ENCODE data around the gene SOBP.
"Not testable (repeated sequence)": the region's sequence is repeated elsewhere in the genome, so short reads cannot be mapped to it uniquely, and the experiment has no call there.

Gene SOBP

DNA sequence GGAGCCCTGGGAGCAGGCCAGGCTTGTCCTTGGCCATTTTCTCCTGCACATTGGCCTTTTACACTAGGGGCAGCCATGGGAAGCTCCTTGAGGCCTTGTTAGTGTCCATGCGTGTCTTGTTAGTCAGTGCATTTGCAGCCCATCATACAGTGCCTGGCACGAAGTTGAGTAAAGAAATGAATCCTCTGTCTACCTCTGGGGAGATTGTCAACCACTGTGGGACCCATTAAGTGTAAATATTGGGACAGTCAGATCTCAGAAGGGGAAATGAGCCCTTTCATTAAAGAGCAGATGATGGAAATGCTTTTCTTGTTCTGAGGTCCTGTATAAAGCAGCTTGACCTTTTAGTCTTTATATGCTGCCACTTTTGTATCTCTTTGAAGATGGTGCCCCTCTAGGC is 33.9 kb downstream of the SOBP start:
- no peak for DNase-seq (ENCODE audit: low spot score)

DNA sequence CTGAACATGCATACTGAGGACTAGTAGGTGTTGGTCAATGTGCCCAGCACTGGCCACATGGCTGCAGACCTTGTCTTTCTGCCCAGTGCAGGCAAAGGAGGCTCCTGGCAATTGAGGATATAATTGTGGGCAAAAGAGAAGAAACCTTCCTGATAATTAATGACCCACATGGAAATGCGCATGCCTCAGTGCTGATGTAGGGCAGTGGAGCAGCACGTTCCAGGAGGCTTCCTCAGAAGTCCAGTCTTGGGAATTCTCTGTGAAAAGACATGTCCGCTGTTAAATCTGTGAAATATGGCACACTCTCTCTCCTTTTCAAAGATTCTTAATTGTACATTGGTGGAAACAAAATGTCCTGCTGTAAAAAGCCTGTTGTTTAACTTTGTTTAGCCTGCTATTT is 34.7 kb downstream of the SOBP start:
- DNase-seq (ENCODE audit: low spot score): no peak

DNA sequence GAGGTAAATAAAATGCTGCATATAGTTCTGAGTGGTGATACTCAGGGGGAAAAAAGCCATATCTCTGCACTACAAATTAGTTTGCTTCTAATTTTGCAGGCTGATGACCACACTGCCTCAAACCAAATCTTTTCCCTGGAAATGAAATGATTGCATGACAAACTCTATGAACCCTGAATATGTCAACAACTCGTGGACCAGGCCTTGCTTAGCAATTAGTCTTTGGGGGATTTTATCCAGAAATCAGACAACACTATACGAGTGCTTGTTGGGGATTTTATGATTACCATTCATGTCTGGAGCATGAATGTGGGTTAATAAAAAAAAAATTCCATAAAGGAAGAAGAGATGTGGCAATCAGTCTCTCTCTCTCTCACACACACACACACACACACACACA is 42.0 kb downstream of the SOBP start:
- DNase-seq (ENCODE audit: low spot score): no peak

DNA sequence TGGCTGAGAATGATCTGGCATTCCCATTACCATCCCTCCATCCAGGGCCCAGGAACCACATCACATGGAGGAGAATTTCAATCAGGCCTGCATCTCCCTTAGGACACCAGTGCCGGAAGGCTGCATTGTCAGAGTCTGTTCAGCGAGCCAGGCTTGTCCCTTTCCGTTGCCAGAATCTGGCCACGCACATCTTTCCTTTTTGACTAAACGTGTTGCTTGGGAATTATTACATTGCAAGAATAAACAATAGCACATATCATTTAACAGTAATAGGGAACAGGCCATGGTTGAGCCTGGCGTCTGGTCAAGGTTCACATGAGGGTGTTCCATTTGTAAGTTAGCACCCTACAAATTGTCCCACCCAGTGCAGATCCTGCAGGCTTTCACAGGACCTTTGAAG is 42.8 kb downstream of the SOBP start:
- no peak for DNase-seq (ENCODE audit: low spot score)

DNA sequence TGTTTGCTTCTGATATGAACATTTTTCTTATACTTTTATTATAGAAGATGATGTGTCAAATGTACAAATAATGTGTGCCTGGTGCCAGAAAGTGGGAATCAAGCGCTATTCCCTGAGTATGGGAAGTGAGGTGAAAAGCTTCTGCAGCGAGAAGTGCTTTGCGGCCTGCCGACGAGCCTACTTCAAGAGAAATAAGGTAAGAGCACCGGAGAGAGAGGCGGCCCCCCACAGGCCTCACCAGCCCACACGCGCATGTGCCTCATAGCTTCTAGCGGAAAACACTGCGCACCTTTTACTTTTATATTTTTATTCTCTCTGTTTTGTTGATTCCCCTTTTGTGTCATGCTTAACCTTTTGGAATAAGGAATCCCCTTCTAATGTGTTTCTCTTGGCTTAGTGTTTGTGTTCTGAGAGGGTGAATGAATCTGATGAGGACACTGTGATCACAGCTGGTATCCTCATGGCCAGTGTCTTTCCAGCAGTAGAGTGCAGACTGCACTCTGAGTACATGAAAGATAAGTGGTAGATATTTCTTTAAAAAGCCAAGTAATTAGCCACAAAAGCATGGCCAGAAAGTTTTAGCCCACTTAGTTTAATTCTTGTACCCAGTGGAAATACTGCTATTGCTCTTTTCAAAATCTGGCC is 43.6 kb downstream of the SOBP start:
- DNase-seq (ENCODE audit: low spot score): no peak

DNA sequence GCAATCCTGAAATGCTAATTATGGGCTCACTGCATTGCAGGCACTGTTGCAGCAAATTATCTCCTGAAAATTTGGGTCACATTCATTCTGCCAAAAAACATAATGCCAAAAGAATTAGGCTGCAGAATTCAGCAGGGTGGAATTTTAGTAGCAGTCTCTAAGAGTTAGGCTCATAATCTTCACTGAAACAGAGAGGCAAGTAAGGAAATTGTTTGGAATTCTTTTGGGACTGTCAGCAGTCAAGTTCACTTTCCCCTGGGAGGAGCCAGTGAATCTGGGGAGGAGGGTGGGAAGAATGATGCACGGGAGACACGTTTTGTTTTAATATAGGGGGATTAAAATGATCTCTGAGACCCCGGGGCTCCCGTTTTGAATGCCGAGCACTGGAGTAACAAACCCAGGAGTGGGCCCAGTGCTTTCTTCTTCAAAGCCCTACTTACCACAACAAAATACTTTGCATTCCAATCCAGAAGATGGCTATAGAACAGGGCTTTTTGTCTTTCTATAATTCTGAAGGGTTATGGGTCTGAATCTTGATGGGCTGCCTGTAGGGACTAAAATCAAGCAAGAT is 44.7 kb downstream of the SOBP start:
- no peak for DNase-seq (ENCODE audit: low spot score)

DNA sequence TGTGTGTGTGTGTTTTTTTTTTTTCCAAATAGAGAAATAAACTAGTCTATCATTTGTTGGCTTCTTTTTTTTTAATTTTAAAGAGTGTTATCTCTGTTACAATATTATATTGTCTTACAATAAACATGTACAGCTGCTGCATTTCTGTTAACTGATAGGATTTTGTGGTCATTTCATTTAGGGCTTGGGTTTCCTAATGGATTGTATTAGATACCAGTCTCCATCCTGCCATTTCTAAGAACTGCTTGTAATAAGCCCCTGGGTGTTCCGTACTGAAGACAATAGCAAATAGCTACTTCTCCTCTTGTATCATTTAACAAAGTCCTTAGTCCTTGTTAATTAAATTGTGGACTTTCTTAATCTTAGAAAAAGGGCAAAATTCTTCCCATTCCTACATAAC is 45.7 kb downstream of the SOBP start:
- DNase-seq (ENCODE audit: low spot score): no peak

DNA sequence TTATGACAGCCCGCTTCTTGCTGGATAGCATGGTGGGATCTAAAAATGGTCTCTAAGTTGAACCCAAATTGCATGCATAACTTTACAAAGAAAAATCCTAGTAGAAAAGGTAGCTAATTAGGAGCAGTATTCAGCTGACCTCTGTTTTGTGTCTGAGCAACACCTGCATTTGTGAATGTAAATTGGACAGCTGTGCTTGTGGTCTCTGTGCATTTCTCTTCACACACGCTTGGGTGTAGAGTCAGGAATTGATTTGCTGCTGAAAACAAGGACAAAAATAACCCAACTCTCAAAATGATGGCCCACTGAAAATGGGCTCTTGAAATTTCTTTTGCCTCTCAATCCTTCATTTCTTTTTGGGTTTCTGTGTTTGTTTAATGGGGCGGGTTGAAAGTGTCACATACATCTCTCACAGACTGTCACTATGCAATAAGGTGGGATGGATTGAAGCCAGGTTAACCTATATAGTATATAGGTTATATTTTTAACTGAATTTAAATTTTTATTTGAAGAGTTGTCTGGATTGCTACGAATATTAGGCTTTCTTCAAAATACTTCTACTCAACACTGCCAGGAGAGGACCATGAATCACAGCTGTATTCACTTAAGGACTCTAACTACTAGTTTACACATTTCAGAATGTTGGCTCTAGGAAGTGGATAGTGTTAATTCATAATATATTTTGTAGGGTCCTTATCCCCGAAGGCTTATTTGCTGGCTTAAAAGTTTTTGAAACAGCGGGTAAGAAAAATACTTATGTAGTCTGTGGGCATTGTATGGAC is 46.5 kb downstream of the SOBP start:
- no peak for DNase-seq (ENCODE audit: low spot score)

DNA sequence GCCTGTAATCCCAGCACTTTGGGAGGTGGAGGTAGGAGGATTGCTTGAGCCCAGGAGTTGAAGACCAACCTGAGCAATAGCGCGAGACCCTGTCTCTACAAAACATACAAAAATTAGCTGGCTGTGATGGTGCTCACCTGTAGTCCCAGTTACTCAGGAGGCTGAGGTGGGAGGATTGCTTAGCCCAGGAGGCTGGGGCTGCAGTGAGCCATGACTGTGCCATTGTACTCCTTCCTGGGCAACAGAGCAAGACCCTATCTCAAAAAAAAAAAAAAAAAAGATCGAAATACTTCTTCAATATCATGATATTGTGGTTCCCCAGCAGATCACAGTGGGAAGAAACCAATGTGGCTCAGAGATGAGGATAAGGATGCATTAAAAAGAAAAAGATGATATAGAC is 47.6 kb downstream of the SOBP start:
- DNase-seq (ENCODE audit: low spot score): no peak

DNA sequence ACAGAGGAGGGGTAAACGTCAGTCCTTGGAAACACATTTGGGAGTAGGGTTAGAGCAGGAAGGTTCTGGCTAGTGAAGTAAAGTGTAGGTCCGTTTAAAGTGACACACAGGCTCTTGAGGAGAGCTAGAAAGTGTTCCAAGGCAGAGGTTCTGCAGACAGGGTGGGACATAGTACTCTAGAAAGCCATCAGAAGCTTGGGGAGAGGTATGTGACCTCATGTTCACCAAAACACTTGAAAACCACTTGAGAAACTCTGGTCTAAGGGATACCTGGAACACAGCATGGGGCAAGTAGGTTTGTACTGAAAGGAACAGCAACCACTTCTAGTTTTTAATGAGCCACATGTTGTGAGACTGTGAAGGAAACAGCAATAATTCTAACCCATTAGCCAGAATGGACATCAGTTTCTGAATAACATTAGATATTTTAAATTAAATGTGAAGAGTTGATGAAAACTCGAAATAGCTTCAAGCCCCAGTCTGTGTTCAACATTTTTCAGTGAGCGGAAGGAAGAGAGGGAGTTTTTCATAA is 49.0 kb downstream of the SOBP start:
- DNase-seq (ENCODE audit: low spot score): no peak

DNA sequence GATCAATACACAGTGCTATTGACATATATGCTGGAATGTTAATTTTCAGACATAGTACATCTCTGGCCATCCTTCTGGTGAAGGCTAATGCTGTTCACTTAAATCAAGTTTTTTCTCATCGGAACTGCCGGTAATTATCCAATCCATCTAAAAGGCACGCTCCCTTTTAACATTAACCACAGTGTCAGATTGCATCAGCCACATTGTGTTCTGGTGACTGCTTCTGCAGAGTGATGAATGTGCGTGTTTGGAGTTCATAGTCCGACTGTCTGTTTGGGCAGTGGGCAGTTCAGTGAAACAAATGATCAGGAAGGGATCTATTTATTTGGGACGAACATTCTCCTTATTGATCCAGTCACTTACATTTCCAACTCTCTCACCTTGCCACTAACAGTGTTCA is 49.5 kb downstream of the SOBP start:
- DNase-seq (ENCODE audit: low spot score): no peak

DNA sequence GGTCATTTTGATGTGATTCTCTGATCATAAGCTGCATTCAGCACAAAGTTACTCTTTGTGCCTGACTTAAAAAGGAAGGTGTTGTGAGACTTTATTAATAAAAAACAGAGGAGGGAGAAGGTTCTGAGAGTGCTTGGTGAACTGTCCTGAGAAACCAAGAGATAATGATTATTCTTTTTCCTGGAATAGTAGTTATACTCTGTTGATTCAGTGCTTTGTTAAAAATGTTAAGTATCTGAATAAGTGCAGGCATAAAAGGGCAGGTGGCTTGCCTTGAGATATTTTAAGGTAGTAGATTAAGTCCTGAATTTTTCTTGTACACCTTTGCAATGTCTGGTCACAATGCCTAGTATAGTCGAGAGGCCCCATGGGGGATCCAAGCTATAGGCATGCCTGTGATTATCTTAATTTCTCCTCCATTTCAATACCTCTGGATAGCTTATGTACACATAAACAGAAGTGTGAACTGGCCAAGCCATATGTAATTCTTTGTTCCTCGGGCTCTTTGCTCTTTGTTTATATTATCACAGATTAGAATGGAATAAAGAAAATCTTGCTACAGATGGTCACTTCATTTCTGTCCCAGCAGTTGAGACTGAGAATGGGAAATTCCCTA is 50.0 kb downstream of the SOBP start:
- DNase-seq (ENCODE audit: low spot score): no peak

DNA sequence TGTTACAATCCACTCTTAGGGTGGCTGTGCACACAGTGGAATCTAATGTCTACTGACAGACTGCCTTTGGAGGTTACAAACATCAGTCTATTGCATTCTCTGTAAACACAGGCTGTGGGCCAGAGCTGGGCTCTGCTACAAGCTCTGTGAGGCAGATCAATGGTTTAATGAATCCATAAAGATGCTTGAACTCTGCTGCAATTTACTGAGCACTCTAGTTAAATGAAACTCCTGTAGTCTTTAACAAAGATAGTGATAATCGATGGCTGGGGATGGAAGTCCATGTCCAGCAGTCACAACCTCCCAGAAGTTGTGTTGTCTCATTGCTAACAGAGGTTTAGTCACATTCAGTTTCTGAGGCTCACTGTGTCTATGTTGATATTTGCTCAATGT is 50.5 kb downstream of the SOBP start:
- DNase-seq (ENCODE audit: low spot score): no peak

DNA sequence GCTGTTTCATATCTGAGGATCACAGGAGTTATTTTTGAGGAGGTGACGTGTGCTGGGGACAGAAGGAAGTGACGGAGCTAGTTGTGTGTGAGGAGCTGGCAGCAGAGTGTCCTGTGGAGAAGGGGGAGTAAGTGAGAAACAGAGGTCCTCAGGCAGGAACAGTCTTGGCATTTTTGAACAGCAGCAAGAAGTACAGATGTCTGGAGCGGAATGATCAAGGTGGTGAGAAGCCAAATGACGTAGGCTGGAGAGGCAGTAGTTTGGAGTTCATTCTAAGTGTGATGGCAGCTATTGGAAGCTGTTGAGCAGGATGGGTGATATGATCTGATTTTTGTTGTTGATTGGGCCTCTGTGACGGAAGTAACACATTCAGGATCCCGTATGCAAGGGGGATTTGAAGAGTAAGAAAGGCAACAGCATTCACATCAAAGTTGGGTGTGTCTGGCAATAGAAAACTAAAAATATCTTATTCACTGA is 52.3 kb downstream of the SOBP start:
- no peak for DNase-seq (ENCODE audit: low spot score)

DNA sequence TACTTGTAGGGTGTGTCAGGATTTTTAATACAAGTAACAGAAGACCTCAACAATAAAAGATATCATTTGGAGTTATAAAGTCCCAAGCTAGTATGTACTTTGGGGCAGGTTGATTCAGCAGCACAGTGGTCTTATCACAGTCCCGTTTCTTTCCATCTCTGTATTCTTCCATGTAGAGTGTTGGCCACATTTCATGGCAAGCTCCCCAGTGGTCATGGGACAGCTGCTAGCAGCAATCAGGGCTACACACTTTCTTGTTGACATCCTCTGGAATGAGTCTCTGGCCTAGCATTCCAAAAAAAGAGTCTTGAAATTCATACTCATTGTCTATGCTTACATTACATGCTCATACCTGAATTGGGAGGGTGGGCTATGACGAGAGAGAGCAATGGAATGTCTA is 53.2 kb downstream of the SOBP start:
- DNase-seq (ENCODE audit: low spot score): no peak

DNA sequence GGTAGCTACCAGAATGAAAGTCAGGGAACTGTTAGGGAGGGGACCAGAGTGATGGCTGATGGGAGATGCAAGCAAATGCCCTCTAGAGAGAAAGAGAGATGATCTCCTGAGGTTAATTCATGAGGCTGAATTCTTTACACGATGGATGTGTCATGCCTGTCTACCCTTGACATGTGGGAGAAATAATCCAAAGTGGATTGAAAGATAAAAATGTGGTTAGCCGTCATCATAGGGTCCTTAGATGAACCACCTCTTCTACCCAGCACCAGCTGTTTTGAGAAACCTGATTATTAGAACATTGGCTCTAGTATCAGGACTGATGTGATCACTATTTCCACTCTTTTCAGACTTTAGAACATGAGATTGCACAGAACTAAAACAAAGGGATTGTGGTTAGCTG is 53.6 kb downstream of the SOBP start:
- no peak for DNase-seq (ENCODE audit: low spot score)

DNA sequence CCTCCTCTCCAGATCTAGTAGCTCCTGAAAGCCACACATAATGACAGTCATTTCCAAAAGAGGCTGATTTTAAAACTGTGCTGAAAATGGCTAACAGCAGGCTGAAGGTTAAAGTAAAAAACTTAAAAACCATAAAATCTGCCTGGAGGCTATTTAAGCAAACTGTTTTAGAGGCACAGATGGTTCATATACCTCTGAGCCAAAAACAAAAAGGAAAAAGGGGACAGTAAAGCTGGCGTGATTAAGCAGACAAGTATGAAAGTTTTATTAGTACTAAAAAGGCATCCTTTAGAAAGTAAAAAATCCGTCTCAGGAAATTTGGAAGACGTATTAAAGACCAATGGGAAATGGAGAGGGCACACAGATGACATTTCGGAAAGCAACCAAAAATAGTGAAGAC is 55.8 kb downstream of the SOBP start:
- no peak for DNase-seq (ENCODE audit: low spot score)

DNA sequence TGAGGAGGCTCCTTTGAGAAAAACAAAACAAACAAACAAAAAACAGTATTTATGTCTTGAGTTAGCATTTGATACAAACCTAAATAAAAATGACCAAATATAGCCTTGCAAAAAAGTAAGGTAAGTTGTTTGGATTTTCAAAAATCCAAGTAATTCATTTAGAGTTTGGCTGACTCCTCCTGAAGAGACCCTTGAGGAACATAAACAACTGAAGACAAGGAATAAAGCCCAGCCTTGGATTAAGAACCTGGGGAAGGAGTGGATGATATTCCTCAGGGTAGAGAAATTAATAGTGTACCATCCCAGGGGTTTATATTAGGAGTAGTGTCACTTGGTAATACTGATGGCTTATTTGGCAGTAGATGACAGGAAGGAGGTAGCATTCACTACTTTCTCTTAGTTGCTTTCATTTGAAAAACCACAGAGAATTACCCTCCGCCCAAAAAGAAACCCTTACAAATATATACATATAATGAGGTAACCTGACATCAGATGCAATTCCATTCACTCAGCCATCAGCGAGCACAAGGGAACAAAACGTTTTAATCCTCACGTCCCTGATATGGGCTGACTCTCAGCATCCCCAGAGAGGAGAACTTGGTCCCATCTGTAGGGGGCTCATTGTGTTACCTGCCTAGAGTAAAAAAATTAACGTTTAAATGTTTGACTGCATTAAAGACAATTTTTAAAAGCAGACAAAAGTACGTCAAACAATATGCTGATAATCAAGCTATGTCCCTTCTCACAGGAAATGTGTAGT is 57.0 kb downstream of the SOBP start:
- DNase-seq (ENCODE audit: low spot score): no peak

DNA sequence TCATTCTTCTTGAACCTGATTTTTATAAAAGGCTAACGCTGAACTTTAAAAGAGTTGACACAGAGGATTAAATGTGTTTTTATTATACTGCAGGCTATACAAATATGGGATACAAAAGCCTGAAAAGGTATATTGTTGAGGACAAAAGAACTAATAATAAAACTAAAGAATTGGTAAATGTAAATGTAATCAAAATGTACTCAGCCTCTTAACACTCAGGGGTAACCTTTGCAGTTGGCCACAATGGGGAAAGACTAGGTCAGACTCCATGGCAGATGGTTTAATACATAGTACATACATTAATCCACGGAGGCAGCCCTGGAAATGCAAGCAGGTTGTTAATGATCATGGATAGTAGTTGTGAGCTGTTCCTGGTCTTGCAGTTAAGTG is 57.5 kb downstream of the SOBP start:
- DNase-seq (ENCODE audit: low spot score): no peak

DNA sequence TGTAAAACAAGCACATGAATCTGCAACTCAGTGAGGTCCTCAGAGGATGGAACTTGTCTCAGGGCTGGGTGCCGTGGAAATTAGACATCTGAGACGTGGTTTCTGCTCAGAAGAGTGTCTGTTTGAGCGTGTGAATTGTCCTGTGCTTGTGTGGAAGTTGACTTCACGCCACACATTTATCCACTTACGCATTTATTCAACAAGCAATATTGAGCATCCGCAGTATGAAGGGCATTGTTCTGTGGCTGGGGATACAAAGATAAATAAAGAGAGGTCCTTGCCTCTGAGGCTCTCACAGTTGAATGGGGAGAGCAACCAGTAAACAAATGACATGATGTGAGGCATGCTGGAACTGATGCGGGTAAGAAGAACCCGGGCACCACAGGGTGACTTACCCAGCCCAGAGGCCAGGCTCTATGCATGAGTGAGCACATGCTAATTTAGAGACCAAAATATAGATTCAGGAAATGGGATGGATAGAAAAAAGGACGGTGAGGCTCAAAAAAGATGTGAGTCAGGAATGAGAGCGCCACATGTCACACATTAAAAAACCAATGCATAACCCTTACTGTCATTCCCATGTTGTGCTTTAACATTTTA is 60.4 kb downstream of the SOBP start:
- DNase-seq (ENCODE audit: low spot score): no peak

DNA sequence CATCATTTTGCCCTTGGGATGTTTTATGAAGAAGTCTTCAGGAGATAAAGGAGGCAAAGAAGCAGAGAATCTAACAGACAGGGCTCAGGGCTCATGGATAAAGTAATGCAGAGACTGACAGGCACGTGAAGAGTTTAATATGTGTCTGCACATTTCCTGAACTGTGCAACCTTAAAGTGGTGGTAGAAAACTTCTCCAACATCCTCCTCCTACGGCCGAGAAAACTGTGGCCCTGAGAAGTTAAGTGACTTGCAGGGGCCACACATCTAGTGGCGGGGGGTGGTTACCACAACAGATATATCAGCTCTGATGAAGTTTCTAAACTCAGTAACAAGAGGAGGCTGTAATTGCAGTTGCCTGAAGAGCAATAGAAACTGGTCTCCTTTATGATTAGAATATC is 61.0 kb downstream of the SOBP start:
- no peak for DNase-seq (ENCODE audit: low spot score)

DNA sequence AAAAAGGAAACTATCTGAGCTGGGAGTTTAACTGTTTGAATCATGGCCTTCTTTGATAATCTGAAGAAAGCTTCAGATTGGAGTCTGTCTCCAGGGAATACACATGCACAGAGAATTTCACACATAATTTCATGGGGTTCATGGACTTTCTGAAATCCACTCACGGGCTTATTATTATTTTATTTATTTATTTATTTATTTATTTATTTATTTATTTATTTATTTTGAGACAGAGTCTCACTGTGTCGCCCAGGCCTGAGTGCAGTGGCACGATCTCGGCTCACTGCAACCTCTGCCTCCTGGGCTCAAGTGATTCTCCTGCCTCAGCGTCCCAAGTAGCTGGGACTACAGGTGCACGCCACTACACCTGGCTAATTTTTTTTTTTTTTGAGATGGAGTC is 63.2 kb downstream of the SOBP start:
- DNase-seq (ENCODE audit: low spot score): not testable (repeated sequence)

All from hematopoietic multipotent progenitor cell treated with erythropoietin and hydrocortisone succinate and interleukin-3 and kit ligand, for 15 days (in vitro differentiated cells).